ENCODE results near the gene WDR7.

Gene WDR7

GRCh38 chr18:56952026-56952425 is 300.9 kb downstream of the WDR7 start:
- DNase-seq = no peak

GRCh38 chr18:56953428-56954198 is 302.5 kb downstream of the WDR7 start:
- no peak for DNase-seq

GRCh38 chr18:56955490-56955889 is 304.3 kb downstream of the WDR7 start:
- DNase-seq = no peak

GRCh38 chr18:56959120-56959519 is 308.0 kb downstream of the WDR7 start:
- no peak for DNase-seq

GRCh38 chr18:56962322-56962721 is 311.2 kb downstream of the WDR7 start:
- DNase-seq = no peak

- DNase-seq = no peak
Observed at GRCh38 chr18:56967035-56967434, 315.9 kb downstream of the WDR7 start.

- DNase-seq = no peak
Observed at GRCh38 chr18:56973487-56973886, 322.3 kb downstream of the WDR7 start.

GRCh38 chr18:56974141-56974540 is 323.0 kb downstream of the WDR7 start:
- no peak for DNase-seq

- no peak for DNase-seq
Observed at GRCh38 chr18:56975276-56975675, 324.1 kb downstream of the WDR7 start.

GRCh38 chr18:56977309-56977708 is 326.1 kb downstream of the WDR7 start:
- DNase-seq = no peak

GRCh38 chr18:56977771-56978170 is 326.6 kb downstream of the WDR7 start:
- no peak for DNase-seq

GRCh38 chr18:56980151-56980550 is 329.0 kb downstream of the WDR7 start:
- DNase-seq = no peak

GRCh38 chr18:56982766-56983165 is 331.6 kb downstream of the WDR7 start:
- no peak for DNase-seq

GRCh38 chr18:56983275-56983992 is 332.3 kb downstream of the WDR7 start:
- DNase-seq = no peak

- no peak for DNase-seq
Observed at GRCh38 chr18:56984731-56985130, 333.6 kb downstream of the WDR7 start.

GRCh38 chr18:56986829-56987228 is 335.7 kb downstream of the WDR7 start:
- no peak for DNase-seq

- no peak for DNase-seq
Observed at GRCh38 chr18:56987236-56987635, 336.1 kb downstream of the WDR7 start.

GRCh38 chr18:56988022-56988421 is 336.9 kb downstream of the WDR7 start:
- no peak for DNase-seq

- DNase-seq = no peak
Observed at GRCh38 chr18:56990678-56991077, 339.5 kb downstream of the WDR7 start.

GRCh38 chr18:56992777-56993176 is 341.6 kb downstream of the WDR7 start:
- DNase-seq = no peak

GRCh38 chr18:56995579-56996188 is 344.5 kb downstream of the WDR7 start:
- DNase-seq = no peak

GRCh38 chr18:56997200-56997599 is 346.0 kb downstream of the WDR7 start:
- no peak for DNase-seq

GRCh38 chr18:56999823-57000222 is 348.7 kb downstream of the WDR7 start:
- no peak for DNase-seq

- no peak for DNase-seq
Observed at GRCh38 chr18:57002627-57003026, 351.5 kb downstream of the WDR7 start.
